ENCODE measurements around the gene ZSWIM9. TPM values are rescaled to one million over a fixed set of nuclear protein-coding genes. Genes with fewer than 3 reads are reported as not detected.

Gene ZSWIM9
- total and polyA plus RNA-seq, 4 donors = 3.4 to 7.6 (median 4.3) TPM

DNA sequence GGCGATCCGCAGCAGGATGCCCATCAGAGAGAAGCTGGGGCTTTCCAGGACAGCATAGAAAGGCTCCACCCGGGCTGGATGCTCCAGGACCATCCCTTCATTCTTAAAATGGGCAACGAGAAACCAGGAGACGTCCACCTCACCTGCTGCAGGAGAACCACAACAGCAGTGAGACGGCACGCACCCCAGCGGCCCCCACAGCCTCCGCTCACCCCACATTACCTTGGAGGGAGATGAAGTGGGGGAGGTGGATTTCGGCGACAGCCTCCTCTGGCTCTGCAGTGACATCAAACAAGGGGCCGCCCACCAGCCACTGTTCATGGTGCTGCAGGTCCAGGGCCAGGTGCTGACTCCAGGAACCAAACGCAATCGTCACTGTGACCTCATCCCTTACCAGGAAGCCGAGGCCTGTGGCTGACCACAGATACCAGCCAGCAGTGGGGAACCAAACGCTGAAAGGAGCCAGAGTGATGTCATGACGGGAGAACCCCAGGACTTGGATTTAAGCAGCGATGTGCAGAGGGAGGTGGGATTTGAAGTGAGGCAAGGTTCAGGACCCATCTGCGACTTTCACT lies 60.2 kb downstream of the ZSWIM9 start:
- Histone ChIP-seq H3K36me3 (ENCODE audit: control insufficient read depth in 4 of 4, insufficient read depth in 4 of 4, low read length in 4 of 4) (peaks cover 17 to 45% (median 32%) of the 10 kb centered on the region in 4 donors), H3K4me1 (ENCODE audit: control insufficient read depth in 5 of 5, insufficient read depth in 5 of 5, low read length in 5 of 5) (no peaks in the 10 kb centered on the region), H3K27me3 (ENCODE audit: control insufficient read depth in 3 of 3, insufficient read depth in 3 of 3, low read length in 2 of 3) (no peaks in the 10 kb centered on the region), H3K4me3 (no peak overlapping the region), H3K9me3 (ENCODE audit: control insufficient read depth in 4 of 4, insufficient read depth in 3 of 4, low read length in 3 of 4) (no peaks in the 10 kb centered on the region), H3K27ac (ENCODE audit: low read depth in 1 of 2, low read length in 1 of 2) (no peak overlapping the region), H3K9ac (ENCODE audit: insufficient read depth in 1 of 2, low read length in 2 of 2) (no peak overlapping the region)
- WGBS, 2 donors = 86 to 87% methylated on average over 19 of the region's 19 CpGs
- TF ChIP-seq, protein P1, sequence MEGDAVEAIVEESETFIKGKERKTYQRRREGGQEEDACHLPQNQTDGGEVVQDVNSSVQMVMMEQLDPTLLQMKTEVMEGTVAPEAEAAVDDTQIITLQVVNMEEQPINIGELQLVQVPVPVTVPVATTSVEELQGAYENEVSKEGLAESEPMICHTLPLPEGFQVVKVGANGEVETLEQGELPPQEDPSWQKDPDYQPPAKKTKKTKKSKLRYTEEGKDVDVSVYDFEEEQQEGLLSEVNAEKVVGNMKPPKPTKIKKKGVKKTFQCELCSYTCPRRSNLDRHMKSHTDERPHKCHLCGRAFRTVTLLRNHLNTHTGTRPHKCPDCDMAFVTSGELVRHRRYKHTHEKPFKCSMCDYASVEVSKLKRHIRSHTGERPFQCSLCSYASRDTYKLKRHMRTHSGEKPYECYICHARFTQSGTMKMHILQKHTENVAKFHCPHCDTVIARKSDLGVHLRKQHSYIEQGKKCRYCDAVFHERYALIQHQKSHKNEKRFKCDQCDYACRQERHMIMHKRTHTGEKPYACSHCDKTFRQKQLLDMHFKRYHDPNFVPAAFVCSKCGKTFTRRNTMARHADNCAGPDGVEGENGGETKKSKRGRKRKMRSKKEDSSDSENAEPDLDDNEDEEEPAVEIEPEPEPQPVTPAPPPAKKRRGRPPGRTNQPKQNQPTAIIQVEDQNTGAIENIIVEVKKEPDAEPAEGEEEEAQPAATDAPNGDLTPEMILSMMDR (IDR thresholded peaks at IDR 0.05; ENCODE audit: control extremely low read depth, extremely low read depth) = no peak
- no peak for ATAC-seq (ENCODE audit: insufficient read depth, low FRiP score)
- no peak for DNase-seq

DNA sequence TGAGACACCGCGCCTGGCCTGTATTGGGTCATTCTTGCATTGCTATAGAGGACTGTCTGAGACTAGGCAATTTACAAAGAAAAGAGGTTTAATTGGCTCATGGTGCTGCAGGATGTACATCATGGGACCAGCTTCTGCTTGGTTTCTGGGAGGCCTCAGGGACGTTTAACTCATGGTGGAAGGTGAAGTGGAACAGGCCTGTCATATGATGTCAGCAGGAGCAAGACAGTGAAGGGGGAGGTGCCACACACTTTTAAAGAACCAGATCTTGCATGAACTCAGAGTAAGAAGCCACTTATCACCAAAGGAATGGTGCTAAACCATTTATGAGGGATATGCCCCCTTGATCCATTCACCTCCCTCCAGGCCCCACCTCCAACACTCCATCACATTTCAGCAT lies 66.6 kb downstream of the ZSWIM9 start:
- WGBS, 2 donors = 79 to 80% methylated on average over 3 of the region's 3 CpGs

DNA sequence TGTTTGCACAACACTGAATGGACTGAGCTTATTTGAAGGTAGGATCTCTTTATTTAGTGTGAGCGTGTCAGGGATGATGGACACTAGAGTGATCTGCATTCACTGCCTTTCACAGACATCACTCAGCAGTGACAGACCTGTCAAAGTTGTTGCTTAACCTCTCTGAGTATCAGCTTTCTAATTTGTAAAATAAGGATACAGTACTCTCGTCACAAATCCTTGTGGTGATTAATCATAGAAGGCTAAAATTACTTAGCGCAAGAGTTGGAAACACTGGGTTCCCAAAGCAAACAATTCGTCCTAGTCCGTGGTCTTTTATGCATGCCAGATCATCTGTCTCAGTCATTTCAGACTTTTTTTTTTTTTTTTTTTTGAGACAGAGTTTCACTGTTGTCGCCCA lies 68.6 kb downstream of the ZSWIM9 start:
- Histone ChIP-seq H3K9me3 (ENCODE audit: control insufficient read depth in 4 of 4, insufficient read depth in 3 of 4, low read length in 3 of 4) (no peaks in the 10 kb centered on the region), H3K36me3 (ENCODE audit: control insufficient read depth in 4 of 4, insufficient read depth in 4 of 4, low read length in 4 of 4) (peaks cover 15 to 22% (median 16%) of the 10 kb centered on the region in 4 donors), H3K27me3 (ENCODE audit: control insufficient read depth in 3 of 3, insufficient read depth in 3 of 3, low read length in 2 of 3) (no peaks in the 10 kb centered on the region), H3K4me1 (ENCODE audit: control insufficient read depth in 5 of 5, insufficient read depth in 5 of 5, low read length in 5 of 5) (no peaks in the 10 kb centered on the region), H3K9ac (ENCODE audit: insufficient read depth in 1 of 2, low read length in 2 of 2) (no peak overlapping the region), H3K4me3 (no peak overlapping the region), H3K27ac (ENCODE audit: low read depth in 1 of 2, low read length in 1 of 2) (no peak overlapping the region)
- WGBS, 2 donors = 84 to 85% methylated on average over 6 of the region's 6 CpGs
- ATAC-seq (ENCODE audit: insufficient read depth, low FRiP score) (no peak), DNase-seq (no peak)
- TF ChIP-seq, protein P1 (IDR thresholded peaks at IDR 0.05; ENCODE audit: control extremely low read depth, extremely low read depth) = no peak

More for the DNA sequence above, 66.6 kb downstream of the ZSWIM9 start:
- Histone ChIP-seq H3K27ac (ENCODE audit: low read depth in 1 of 2, low read length in 1 of 2) (no peak overlapping the region), H3K27me3 (ENCODE audit: control insufficient read depth in 3 of 3, insufficient read depth in 3 of 3, low read length in 2 of 3) (no peaks in the 10 kb centered on the region), H3K4me1 (ENCODE audit: control insufficient read depth in 5 of 5, insufficient read depth in 5 of 5, low read length in 5 of 5) (no peaks in the 10 kb centered on the region), H3K4me3 (no peak overlapping the region), H3K9me3 (ENCODE audit: control insufficient read depth in 4 of 4, insufficient read depth in 3 of 4, low read length in 3 of 4) (no peaks in the 10 kb centered on the region), H3K9ac (ENCODE audit: insufficient read depth in 1 of 2, low read length in 2 of 2) (no peak overlapping the region), H3K36me3 (ENCODE audit: control insufficient read depth in 4 of 4, insufficient read depth in 4 of 4, low read length in 4 of 4) (peaks cover 22 to 30% (median 29%) of the 10 kb centered on the region in 4 donors)
- no peak for ATAC-seq (ENCODE audit: insufficient read depth, low FRiP score)
- TF ChIP-seq, protein P1 (IDR thresholded peaks at IDR 0.05; ENCODE audit: control extremely low read depth, extremely low read depth) = no peak
- DNase-seq = no peak
